HEK293 (cell line): ENCODE data around the gene PARD3B.

Source experiments
- CTCF ChIA-PET: fragments of 350-600 bp; formaldehyde crosslinking; extraction: SDS; loops from one replicate; lab custom pipeline; 2021; ENCODE audit warnings: antibody characterized with exemption; lab: Yijun Ruan, JAX
- POLR2A ChIA-PET: fragments of 300-600 bp; formaldehyde crosslinking; extraction: SDS; loops from one replicate; lab custom pipeline; 2020; ENCODE audit warnings: antibody characterized with exemption, inconsistent platforms; lab: Yijun Ruan, JAX
- H3K27ac ChIP-seq: fragments of 200-500 bp; sonication (Bioruptor generic); 2 replicates; pipeline ENCODE4 v1.5.1; 2014; ENCODE audit warnings: low read depth, low read length, control low read depth, inconsistent platforms; ENCODE audit errors: extremely low read depth
- H3K36me3 ChIP-seq, 2 experiments: fragments of 200-500 bp in 1 of 2; sonication (Bioruptor generic) in 1 of 2; 1 replicate in 1 of 2; 2 replicates in 1 of 2; pipeline ENCODE4 v1.5.1; 2014 to 2017; ENCODE audit warnings: inconsistent platforms in 2 of 2, low read length in 2 of 2; ENCODE audit not compliant: control insufficient read depth in 2 of 2, insufficient read depth in 1 of 2
- H3K4me1 ChIP-seq: fragments of 200-500 bp; sonication (Bioruptor generic); 2 replicates; pipeline ENCODE4 v1.5.1; 2014; ENCODE audit warnings: mild to moderate bottlenecking, low read length, inconsistent platforms; ENCODE audit not compliant: control insufficient read depth, insufficient read depth
- H3K4me3 ChIP-seq: 2 replicates; pipeline ENCODE4 v1.5.1; 2011; ENCODE audit warnings: low read depth, mild to moderate bottlenecking, control low read depth, low read length, moderate library complexity
- H3K9me3 ChIP-seq: fragments of 200-500 bp; sonication (Bioruptor generic); 2 replicates; pipeline ENCODE4 v1.5.1; 2014; ENCODE audit warnings: low read depth, low read length, inconsistent platforms; ENCODE audit not compliant: control insufficient read depth, insufficient read depth
- BCL11A ChIP-seq: fragments of 450-650 bp; formaldehyde crosslinking; IDR thresholded peaks from 2 replicates; pipeline ENCODE4 v1.5.1; 2016; ENCODE audit warnings: low read depth, missing biosample characterization, missing genetic modification characterization
- GLIS2 ChIP-seq: fragments of 450-650 bp; formaldehyde crosslinking; IDR thresholded peaks from 2 replicates; pipeline ENCODE4 v1.5.1; 2016; ENCODE audit warnings: missing biosample characterization, missing genetic modification characterization
- KLF7 ChIP-seq: fragments of 450-650 bp; formaldehyde crosslinking; IDR thresholded peaks from 2 replicates; pipeline ENCODE4 v1.5.1; 2016; ENCODE audit warnings: missing biosample characterization, missing genetic modification characterization, borderline replicate concordance
- MYNN ChIP-seq: fragments of 450-650 bp; formaldehyde crosslinking; IDR thresholded peaks from 2 replicates; pipeline ENCODE4 v1.5.1; 2016; ENCODE audit warnings: missing biosample characterization, missing genetic modification characterization, borderline replicate concordance
- OVOL3 ChIP-seq: fragments of 450-650 bp; formaldehyde crosslinking; IDR thresholded peaks from 2 replicates; pipeline ENCODE4 v1.5.1; 2016; ENCODE audit warnings: missing biosample characterization, missing genetic modification characterization
- PRDM1 ChIP-seq: fragments of 450-650 bp; formaldehyde crosslinking; IDR thresholded peaks from 2 replicates; pipeline ENCODE4; 2016; ENCODE audit warnings: missing biosample characterization, missing genetic modification characterization
- REPIN1 ChIP-seq: fragments of 450-650 bp; formaldehyde crosslinking; IDR thresholded peaks from 2 replicates; pipeline ENCODE4 v1.5.1; 2017; ENCODE audit warnings: missing biosample characterization, missing genetic modification characterization, low read depth
- SALL2 ChIP-seq: fragments of 450-650 bp; formaldehyde crosslinking; IDR thresholded peaks from 2 replicates; pipeline ENCODE4 v1.5.0; 2017; ENCODE audit warnings: missing biosample characterization, mild to moderate bottlenecking, missing genetic modification characterization, borderline replicate concordance
- SCRT2 ChIP-seq: fragments of 450-650 bp; formaldehyde crosslinking; IDR thresholded peaks from 2 replicates; pipeline ENCODE4 v1.5.1; 2016; ENCODE audit warnings: missing biosample characterization, missing genetic modification characterization
- ZFP3 ChIP-seq: fragments of 450-650 bp; formaldehyde crosslinking; IDR thresholded peaks from 2 replicates; pipeline ENCODE4 v1.5.1; 2016; ENCODE audit warnings: low read depth, missing biosample characterization, missing genetic modification characterization
- ZFP37 ChIP-seq: fragments of 450-650 bp; formaldehyde crosslinking; IDR thresholded peaks from 2 replicates; pipeline ENCODE4 v1.5.1; 2016; ENCODE audit warnings: missing biosample characterization, missing genetic modification characterization
- ZIC2 ChIP-seq: fragments of 450-650 bp; formaldehyde crosslinking; IDR thresholded peaks from 2 replicates; pipeline ENCODE4 v1.5.1; 2016; ENCODE audit warnings: missing biosample characterization, missing genetic modification characterization
- ZNF138 ChIP-seq: fragments of 450-650 bp; formaldehyde crosslinking; IDR thresholded peaks from 2 replicates; pipeline ENCODE4 v1.5.1; 2016; ENCODE audit warnings: missing biosample characterization, missing genetic modification characterization, borderline replicate concordance
- ZNF214 ChIP-seq: fragments of 450-650 bp; formaldehyde crosslinking; IDR thresholded peaks from 2 replicates; pipeline ENCODE4 v1.5.1; 2017; ENCODE audit warnings: missing biosample characterization, mild to moderate bottlenecking, missing genetic modification characterization, borderline replicate concordance
- ZNF302 ChIP-seq: fragments of 450-650 bp; formaldehyde crosslinking; IDR thresholded peaks from 2 replicates; pipeline ENCODE4 v1.5.1; 2016; ENCODE audit warnings: missing biosample characterization, missing genetic modification characterization, low read depth
- ZNF530 ChIP-seq: fragments of 450-650 bp; formaldehyde crosslinking; IDR thresholded peaks from 2 replicates; pipeline ENCODE4 v1.5.1; 2016; ENCODE audit warnings: low read depth, missing biosample characterization, missing genetic modification characterization
- ZNF585B ChIP-seq: fragments of 450-650 bp; formaldehyde crosslinking; IDR thresholded peaks from 2 replicates; pipeline ENCODE4 v1.5.1; 2016; ENCODE audit warnings: missing biosample characterization, missing genetic modification characterization
- ZNF624 ChIP-seq: fragments of 450-650 bp; formaldehyde crosslinking; IDR thresholded peaks from 2 replicates; pipeline ENCODE4 v1.5.1; 2017; ENCODE audit warnings: missing biosample characterization, missing genetic modification characterization
- ZNF701 ChIP-seq: fragments of 450-650 bp; formaldehyde crosslinking; IDR thresholded peaks from 2 replicates; pipeline ENCODE4 v1.5.1; 2016; ENCODE audit warnings: missing biosample characterization, missing genetic modification characterization
- ZNF707 ChIP-seq: fragments of 450-650 bp; formaldehyde crosslinking; IDR thresholded peaks from 2 replicates; pipeline ENCODE4 v1.5.1; 2016; ENCODE audit warnings: missing biosample characterization, missing genetic modification characterization
- ZNF830 ChIP-seq: fragments of 450-650 bp; IDR thresholded peaks from 2 replicates; pipeline ENCODE4 v1.5.0; 2018; ENCODE audit warnings: missing biosample characterization, missing genetic modification characterization, low read depth, mild to moderate bottlenecking, moderate library complexity
- TF ChIP-seq, protein P1 (sequence below): fragments of 450-650 bp; formaldehyde crosslinking; IDR thresholded peaks from 2 replicates; pipeline ENCODE4 v1.5.1; 2016; ENCODE audit warnings: missing biosample characterization, missing genetic modification characterization
- TF ChIP-seq, protein P2 (sequence below): fragments of 450-650 bp; formaldehyde crosslinking; IDR thresholded peaks from 2 replicates; pipeline ENCODE4 v1.5.1; 2016; ENCODE audit warnings: missing biosample characterization, missing genetic modification characterization
- TF ChIP-seq, protein P3 (sequence below): fragments of 450-650 bp; formaldehyde crosslinking; IDR thresholded peaks from 2 replicates; pipeline ENCODE4 v1.5.1; 2016; ENCODE audit warnings: missing biosample characterization, missing genetic modification characterization
- TF ChIP-seq, protein P4 (sequence below): fragments of 450-650 bp; formaldehyde crosslinking; IDR thresholded peaks from 2 replicates; pipeline ENCODE4 v1.5.1; 2016; ENCODE audit warnings: missing biosample characterization, missing genetic modification characterization

The PARD3B gene

DNA sequence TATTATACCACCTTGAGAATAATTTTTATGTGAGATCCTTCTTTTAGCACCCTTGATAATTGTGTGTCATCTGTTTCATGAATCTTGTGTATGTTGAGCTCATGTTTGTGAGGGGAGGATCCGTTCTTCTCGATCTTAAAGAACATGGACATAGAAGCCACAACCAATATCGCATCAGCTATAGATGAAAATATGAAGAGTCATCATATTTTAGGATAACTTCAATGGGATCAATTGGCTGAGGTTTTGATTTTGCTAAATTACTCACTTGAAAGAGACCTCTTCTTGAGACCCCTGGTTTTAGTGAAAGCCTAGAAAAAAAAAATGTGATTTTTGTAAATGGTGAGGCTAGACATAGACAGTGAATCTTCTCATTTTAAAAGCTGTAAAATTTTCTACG, 751.7 kb downstream of the PARD3B start:
- ChIA-PET CTCF (interaction anchor here (0.6 to 0.7 kb wide), 3 partner anchors 28 to 615 kb away, joined by 3 to 5 read pairs (median 3); no protein-coding TSS in a partner anchor), POLR2A (no interaction called here)
- TF ChIP-seq ZNF214 (no peak), ZFP3 (no peak), ZNF624 (tag by site-specific recombination) (no peak), MYNN (tag by site-specific recombination) (no peak), ZNF530 (tag by site-specific recombination) (no peak), ZFP37 (tag by site-specific recombination) (no peak), ZNF707 (tag by site-specific recombination) (no peak), OVOL3 (tag by site-specific recombination) (no peak), GLIS2 (tag by site-specific recombination) (no peak), ZNF302 (tag by site-specific recombination) (no peak), SCRT2 (tag by site-specific recombination) (no peak), REPIN1 (tag by site-specific recombination) (no peak), BCL11A (no peak)
- TF ChIP-seq, protein P1, sequence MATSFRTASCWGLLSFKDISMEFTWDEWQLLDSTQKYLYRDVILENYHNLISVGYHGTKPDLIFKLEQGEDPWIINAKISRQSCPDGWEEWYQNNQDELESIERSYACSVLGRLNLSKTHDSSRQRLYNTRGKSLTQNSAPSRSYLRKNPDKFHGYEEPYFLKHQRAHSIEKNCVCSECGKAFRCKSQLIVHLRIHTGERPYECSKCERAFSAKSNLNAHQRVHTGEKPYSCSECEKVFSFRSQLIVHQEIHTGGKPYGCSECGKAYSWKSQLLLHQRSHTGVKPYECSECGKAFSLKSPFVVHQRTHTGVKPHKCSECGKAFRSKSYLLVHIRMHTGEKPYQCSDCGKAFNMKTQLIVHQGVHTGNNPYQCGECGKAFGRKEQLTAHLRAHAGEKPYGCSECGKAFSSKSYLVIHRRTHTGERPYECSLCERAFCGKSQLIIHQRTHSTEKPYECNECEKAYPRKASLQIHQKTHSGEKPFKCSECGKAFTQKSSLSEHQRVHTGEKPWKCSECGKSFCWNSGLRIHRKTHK (tag by site-specific recombination): no peak
- TF ChIP-seq, protein P2, sequence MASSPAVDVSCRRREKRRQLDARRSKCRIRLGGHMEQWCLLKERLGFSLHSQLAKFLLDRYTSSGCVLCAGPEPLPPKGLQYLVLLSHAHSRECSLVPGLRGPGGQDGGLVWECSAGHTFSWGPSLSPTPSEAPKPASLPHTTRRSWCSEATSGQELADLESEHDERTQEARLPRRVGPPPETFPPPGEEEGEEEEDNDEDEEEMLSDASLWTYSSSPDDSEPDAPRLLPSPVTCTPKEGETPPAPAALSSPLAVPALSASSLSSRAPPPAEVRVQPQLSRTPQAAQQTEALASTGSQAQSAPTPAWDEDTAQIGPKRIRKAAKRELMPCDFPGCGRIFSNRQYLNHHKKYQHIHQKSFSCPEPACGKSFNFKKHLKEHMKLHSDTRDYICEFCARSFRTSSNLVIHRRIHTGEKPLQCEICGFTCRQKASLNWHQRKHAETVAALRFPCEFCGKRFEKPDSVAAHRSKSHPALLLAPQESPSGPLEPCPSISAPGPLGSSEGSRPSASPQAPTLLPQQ (tag by site-specific recombination): no peak
- H3K27ac ChIP-seq: no peak overlapping the region
- no peaks in the 10 kb centered on the region for H3K9me3 ChIP-seq
- H3K4me1 ChIP-seq: no peaks in the 10 kb centered on the region
- H3K36me3 ChIP-seq: no peaks in the 10 kb centered on the region
- no peak overlapping the region for H3K4me3 ChIP-seq

DNA sequence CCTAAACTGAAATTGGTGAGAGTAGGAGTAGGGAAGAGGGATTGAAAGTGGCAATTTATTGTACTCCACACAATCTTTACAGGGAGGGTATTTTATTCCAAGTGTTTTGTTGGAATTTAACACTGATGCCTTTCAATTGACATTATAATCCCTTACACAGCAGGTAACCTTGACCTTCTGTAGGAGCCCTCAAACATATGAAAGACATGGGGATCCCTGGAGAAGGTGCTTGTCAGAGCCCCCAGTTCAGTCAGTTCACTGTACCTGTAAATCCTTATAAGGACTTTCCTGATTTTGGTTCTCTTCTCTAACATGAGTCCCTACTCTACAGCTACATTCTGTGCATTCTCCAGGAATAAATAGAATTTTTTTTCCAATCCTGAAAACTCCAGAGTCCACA, 752.1 kb downstream of the PARD3B start:
- H3K27ac ChIP-seq: no peak overlapping the region
- H3K9me3 ChIP-seq: no peaks in the 10 kb centered on the region
- H3K4me3 ChIP-seq: no peak overlapping the region
- H3K36me3 ChIP-seq: no peaks in the 10 kb centered on the region
- no peak for TF ChIP-seq ZNF830 (tag by site-specific recombination)
- TF ChIP-seq ZNF701 (tag by site-specific recombination): no peak
- TF ChIP-seq KLF7 (tag by site-specific recombination): no peak
- no peak for TF ChIP-seq ZNF138 (tag by site-specific recombination)
- no peak for TF ChIP-seq PRDM1 (tag by site-specific recombination)
- no peak for TF ChIP-seq ZNF585B (tag by site-specific recombination)
- TF ChIP-seq ZNF707 (tag by site-specific recombination): no peak
- no peak for TF ChIP-seq SALL2 (tag by site-specific recombination)
- TF ChIP-seq, protein P3, sequence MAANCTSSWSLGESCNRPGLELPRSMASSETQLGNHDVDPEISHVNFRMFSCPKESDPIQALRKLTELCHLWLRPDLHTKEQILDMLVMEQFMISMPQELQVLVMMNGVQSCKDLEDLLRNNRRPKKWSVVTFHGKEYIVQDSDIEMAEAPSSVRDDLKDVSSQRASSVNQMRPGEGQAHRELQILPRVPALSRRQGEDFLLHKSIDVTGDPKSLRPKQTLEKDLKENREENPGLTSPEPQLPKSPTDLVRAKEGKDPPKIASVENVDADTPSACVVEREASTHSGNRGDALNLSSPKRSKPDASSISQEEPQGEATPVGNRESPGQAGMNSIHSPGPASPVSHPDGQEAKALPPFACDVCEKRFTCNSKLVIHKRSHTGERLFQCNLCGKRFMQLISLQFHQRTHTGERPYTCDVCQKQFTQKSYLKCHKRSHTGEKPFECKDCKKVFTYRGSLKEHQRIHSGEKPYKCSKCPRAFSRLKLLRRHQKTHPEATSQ (tag by site-specific recombination): no peak
- TF ChIP-seq ZIC2 (tag by site-specific recombination): no peak
- TF ChIP-seq, protein P4, sequence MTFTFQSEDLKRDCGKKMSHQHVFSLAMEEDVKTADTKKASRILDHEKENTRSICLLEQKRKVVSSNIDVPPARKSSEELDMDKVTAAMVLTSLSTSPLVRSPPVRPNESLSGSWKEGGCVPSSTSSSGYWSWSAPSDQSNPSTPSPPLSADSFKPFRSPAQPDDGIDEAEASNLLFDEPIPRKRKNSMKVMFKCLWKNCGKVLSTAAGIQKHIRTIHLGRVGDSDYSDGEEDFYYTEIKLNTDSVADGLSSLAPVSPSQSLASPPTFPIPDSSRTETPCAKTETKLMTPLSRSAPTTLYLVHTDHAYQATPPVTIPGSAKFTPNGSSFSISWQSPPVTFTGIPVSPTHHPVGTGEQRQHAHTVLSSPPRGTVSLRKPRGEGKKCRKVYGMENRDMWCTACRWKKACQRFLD (tag by site-specific recombination): no peak
- POLR2A ChIA-PET: no interaction called here
- no peaks in the 10 kb centered on the region for H3K4me1 ChIP-seq
- CTCF ChIA-PET: interaction anchor here (0.6 to 0.7 kb wide), 3 partner anchors 28 to 615 kb away, joined by 3 to 5 read pairs (median 3); no protein-coding TSS in a partner anchor
